ENCODE data around the gene MFN2.
A peak's percentile ranks its signal among the peaks of the same experiment; 100 is the strongest.

MFN2 gene

GRCh38 chr1:11960276-11960675 is 20.0 kb upstream of the MFN2 start:
- DNase-seq (ENCODE audit: low spot score) = no peak

- DNase-seq (ENCODE audit: low spot score) = no peak
Measured at GRCh38 chr1:11960715-11961114, 19.5 kb upstream of the MFN2 start.

GRCh38 chr1:11961230-11961629 is 19.0 kb upstream of the MFN2 start:
- peak; percentile 64 for DNase-seq (ENCODE audit: low spot score)

- DNase-seq (ENCODE audit: low spot score) = no peak
Measured at GRCh38 chr1:11963622-11964021, 16.6 kb upstream of the MFN2 start.

GRCh38 chr1:11964656-11965055 is 15.6 kb upstream of the MFN2 start:
- no peak for DNase-seq (ENCODE audit: low spot score)

GRCh38 chr1:11967028-11967547 is 13.2 kb upstream of the MFN2 start:
- peak; percentile 93 for DNase-seq (ENCODE audit: low spot score)

GRCh38 chr1:11970441-11971185 is 9.6 kb upstream of the MFN2 start:
- DNase-seq (ENCODE audit: low spot score) = no peak

GRCh38 chr1:11977625-11978024 is 2.6 kb upstream of the MFN2 start:
- DNase-seq (ENCODE audit: low spot score) = no peak

- no peak for DNase-seq (ENCODE audit: low spot score)
Measured at GRCh38 chr1:11978301-11978700, 1.9 kb upstream of the MFN2 start.

GRCh38 chr1:11979028-11979850 is 1.0 kb upstream of the MFN2 start:
- no peak for DNase-seq (ENCODE audit: low spot score)

- no peak for DNase-seq (ENCODE audit: low spot score)
Measured at GRCh38 chr1:11980676-11980972, 380 bp downstream of the MFN2 start.

GRCh38 chr1:11981378-11982009 is 1.2 kb downstream of the MFN2 start:
- DNase-seq (ENCODE audit: low spot score) = no peak

GRCh38 chr1:11982010-11982392 is 1.8 kb downstream of the MFN2 start:
- no peak for DNase-seq (ENCODE audit: low spot score)

GRCh38 chr1:11984121-11984520 is 3.9 kb downstream of the MFN2 start:
- DNase-seq (ENCODE audit: low spot score) = no peak

- DNase-seq (ENCODE audit: low spot score) = no peak
Measured at GRCh38 chr1:11984576-11984975, 4.3 kb downstream of the MFN2 start.

- no peak for DNase-seq (ENCODE audit: low spot score)
Measured at GRCh38 chr1:11985171-11985570, 4.9 kb downstream of the MFN2 start.

- DNase-seq (ENCODE audit: low spot score) = no peak
Measured at GRCh38 chr1:11985851-11986250, 5.6 kb downstream of the MFN2 start.

- DNase-seq (ENCODE audit: low spot score) = no peak
Measured at GRCh38 chr1:11989669-11990068, 9.4 kb downstream of the MFN2 start.

- DNase-seq (ENCODE audit: low spot score) = no peak
Measured at GRCh38 chr1:11990303-11991032, 10.2 kb downstream of the MFN2 start.

GRCh38 chr1:11991969-11992676 is 11.9 kb downstream of the MFN2 start:
- no peak for DNase-seq (ENCODE audit: low spot score)

GRCh38 chr1:11997081-11997850 is 17.0 kb downstream of the MFN2 start:
- DNase-seq (ENCODE audit: low spot score) = no peak

Data from HuH-7 (cell line).